GM21447 (cell line): Measurements from ENCODE around the gene ZDHHC1.
A peak's percentile ranks its signal among the peaks of the same experiment; 100 is the strongest.

Experiments
- ATAC-seq: cut with Tn5 transposase; IDR thresholded peaks from one replicate; pipeline ENCODE4 v1.9.1; 2021; ENCODE audit not compliant: unreplicated experiment

Gene ZDHHC1

GRCh38 chr16:67415872-67416793, at the start of gene ZDHHC1:
TSS of gene ZDHHC1 (minus strand) at chr16:67416477. CDS start at chr16:67407775, 8,702 bp downstream.
- peak; percentile 61 for ATAC-seq

- no peak for ATAC-seq
These were observed 48.3 kb upstream of the ZDHHC1 start for GRCh38 chr16:67464565-67464964.

GRCh38 chr16:67463691-67464090, 47.4 kb upstream of the ZDHHC1 start:
- no peak for ATAC-seq

- no peak for ATAC-seq
These were observed 46.8 kb upstream of the ZDHHC1 start for GRCh38 chr16:67463059-67463458.

GRCh38 chr16:67462279-67462655, 46.0 kb upstream of the ZDHHC1 start:
- no peak for ATAC-seq

- ATAC-seq = no peak
These were observed 45.5 kb upstream of the ZDHHC1 start for GRCh38 chr16:67461600-67462278.

GRCh38 chr16:67460961-67461360, 44.7 kb upstream of the ZDHHC1 start:
- no peak for ATAC-seq

GRCh38 chr16:67460168-67460567, 43.9 kb upstream of the ZDHHC1 start:
- ATAC-seq = no peak

GRCh38 chr16:67459861-67460150, 43.5 kb upstream of the ZDHHC1 start:
- no peak for ATAC-seq

- ATAC-seq = no peak
These were observed 43.0 kb upstream of the ZDHHC1 start for GRCh38 chr16:67459066-67459860.

GRCh38 chr16:67458121-67458641, 41.9 kb upstream of the ZDHHC1 start:
- ATAC-seq = no peak

GRCh38 chr16:67457611-67458010, 41.3 kb upstream of the ZDHHC1 start:
- ATAC-seq = no peak

- ATAC-seq = no peak
These were observed 40.3 kb upstream of the ZDHHC1 start for GRCh38 chr16:67456391-67457081.

- ATAC-seq = no peak
These were observed 38.6 kb upstream of the ZDHHC1 start for GRCh38 chr16:67454852-67455251.

GRCh38 chr16:67454104-67454503, 37.8 kb upstream of the ZDHHC1 start:
- no peak for ATAC-seq

GRCh38 chr16:67451704-67452435, 35.6 kb upstream of the ZDHHC1 start:
- no peak for ATAC-seq

GRCh38 chr16:67451061-67451703, 34.9 kb upstream of the ZDHHC1 start:
- ATAC-seq = no peak

- ATAC-seq = no peak
These were observed 33.5 kb upstream of the ZDHHC1 start for GRCh38 chr16:67449739-67450138.

GRCh38 chr16:67449336-67449735, 33.1 kb upstream of the ZDHHC1 start:
- no peak for ATAC-seq

- ATAC-seq = no peak
These were observed 32.3 kb upstream of the ZDHHC1 start for GRCh38 chr16:67448580-67448979.
